OCI-LY3 (cell line): ENCODE measurements around the gene NDUFS6.

Source experiments
- H2AFZ ChIP-seq: fragments of 200-600, 300-600 bp; shearing (Covaris generic); 2 replicates; pipeline ENCODE4 v1.6.0; 2014; ENCODE audit warnings: antibody characterized with exemption, low read depth, low read length
- H3K27ac ChIP-seq: fragments of 200-600, 300-600 bp; sonication (generic); 2 replicates; pipeline ENCODE4 v1.5.1; 2014; ENCODE audit warnings: mild to moderate bottlenecking, low read length, moderate library complexity, mixed read lengths
- H3K27me3 ChIP-seq: fragments of 200-600, 300-600 bp; sonication (generic); 2 replicates; pipeline ENCODE4 v1.6.1; 2014; ENCODE audit warnings: low read depth, low read length, mixed read lengths
- H3K36me3 ChIP-seq: fragments of 200-600, 300-600 bp; sonication (generic); replicated peaks from 2 replicates; pipeline ENCODE3; 2014; ENCODE audit warnings: low read depth, low read length, mixed read lengths
- H3K4me1 ChIP-seq: fragments of 300-600, 200-600 bp; sonication (generic); 2 replicates; pipeline ENCODE4 v1.6.1; 2014; ENCODE audit warnings: low read length, mixed read lengths
- H3K4me2 ChIP-seq: fragments of 200-600, 300-600 bp; sonication (generic); 2 replicates; pipeline ENCODE4 v1.6.1; 2014; ENCODE audit warnings: low read length, mixed read lengths
- H3K4me3 ChIP-seq: fragments of 300-600, 200-600 bp; sonication (generic); 2 replicates; pipeline ENCODE4 v1.5.1; 2014; ENCODE audit warnings: antibody characterized with exemption, mild to moderate bottlenecking, low read length, moderate library complexity
- H3K79me2 ChIP-seq: fragments of 300-600, 200-600 bp; shearing (Covaris generic); 2 replicates; pipeline ENCODE4 v1.6.1; 2014; ENCODE audit warnings: mild to moderate bottlenecking, low read length, mixed read lengths
- H3K9ac ChIP-seq: fragments of 300-600, 200-600 bp; shearing (Covaris generic); 2 replicates; pipeline ENCODE4 v1.6.0; 2014; ENCODE audit warnings: mild to moderate bottlenecking, low read length, moderate library complexity
- H3K9me3 ChIP-seq: fragments of 200-600, 300-600 bp; shearing (Covaris generic); 2 replicates; pipeline ENCODE4 v1.6.1; 2014; ENCODE audit warnings: low read length, mixed read lengths; ENCODE audit not compliant: insufficient read depth
- H4K20me1 ChIP-seq: fragments of 200-600, 300-600 bp; sonication (generic); 2 replicates; pipeline ENCODE4 v1.6.1; 2016; ENCODE audit warnings: low read length, mixed read lengths; ENCODE audit not compliant: insufficient read depth
- CTCF ChIP-seq: fragments of 200-600, 300-600 bp; sonication (generic); IDR thresholded peaks from 2 replicates; pipeline ENCODE4 v1.5.1; 2014; ENCODE audit warnings: antibody characterized with exemption, low read length, low read depth
- EZH2phosphoT487 ChIP-seq: fragments of 200-600 bp; shearing (Covaris generic); IDR thresholded peaks from 2 replicates; pipeline ENCODE4 v1.6.1; 2018; ENCODE audit warnings: antibody characterized with exemption, mixed run types, low read depth

Gene NDUFS6

GRCh38 chr5:1801967-1802295 lies 724 bp downstream of the NDUFS6 start:
- H3K36me3 ChIP-seq: peaks cover 17% of the 10 kb centered on the region
- peaks cover 83% of the 10 kb centered on the region for H3K79me2 ChIP-seq
- H3K4me3 ChIP-seq: peak overlapping the region; percentile 97
- no peaks in the 10 kb centered on the region for H4K20me1 ChIP-seq
- H3K9ac ChIP-seq: peak overlapping the region; percentile 86
- H3K4me1 ChIP-seq: peaks cover 7% of the 10 kb centered on the region; the same call in 1 of the 2 replicates
- no peaks in the 10 kb centered on the region for H3K27me3 ChIP-seq
- TF ChIP-seq CTCF (no peak), EZH2phosphoT487 (no peak)
- peak overlapping the region; percentile 92 for H3K4me2 ChIP-seq
- H3K9me3 ChIP-seq: no peaks in the 10 kb centered on the region
- 0 out of 2 replicates have a peak overlapping the region, but pooled peaks have one; percentile 74 for H3K27ac ChIP-seq
- no peak overlapping the region for H2AFZ ChIP-seq

GRCh38 chr5:1803192-1803591 lies 2.0 kb downstream of the NDUFS6 start:
- no peak overlapping the region for H2AFZ ChIP-seq
- no peaks in the 10 kb centered on the region for H3K27me3 ChIP-seq
- no peaks in the 10 kb centered on the region for H3K9me3 ChIP-seq
- H3K4me2 ChIP-seq: no peak overlapping the region
- peaks cover 89% of the 10 kb centered on the region for H3K79me2 ChIP-seq
- TF ChIP-seq EZH2phosphoT487 (no peak), CTCF (no peak)
- no peak overlapping the region for H3K4me3 ChIP-seq
- H4K20me1 ChIP-seq: no peaks in the 10 kb centered on the region
- no peak overlapping the region for H3K27ac ChIP-seq
- peaks cover 7% of the 10 kb centered on the region; the same call in 1 of the 2 replicates for H3K4me1 ChIP-seq
- H3K36me3 ChIP-seq: peaks cover 15% of the 10 kb centered on the region
- H3K9ac ChIP-seq: no peak overlapping the region

- H3K27me3 ChIP-seq: no peaks in the 10 kb centered on the region
- H3K9ac ChIP-seq: no peak overlapping the region
- no peak for TF ChIP-seq EZH2phosphoT487
- TF ChIP-seq CTCF: no peak
- H3K4me1 ChIP-seq: 0 out of 2 replicates have a peak, but pooled peaks cover 3% of the 10 kb centered on the region
- peaks cover 14% of the 10 kb centered on the region for H3K36me3 ChIP-seq
- no peak overlapping the region for H3K27ac ChIP-seq
- H2AFZ ChIP-seq: no peak overlapping the region
- H3K4me2 ChIP-seq: no peak overlapping the region
- H3K4me3 ChIP-seq: no peak overlapping the region
- H4K20me1 ChIP-seq: no peaks in the 10 kb centered on the region
- peaks cover 88% of the 10 kb centered on the region for H3K79me2 ChIP-seq
- H3K9me3 ChIP-seq: no peaks in the 10 kb centered on the region
Observed at GRCh38 chr5:1804001-1804690, 2.9 kb downstream of the NDUFS6 start.

DNA sequence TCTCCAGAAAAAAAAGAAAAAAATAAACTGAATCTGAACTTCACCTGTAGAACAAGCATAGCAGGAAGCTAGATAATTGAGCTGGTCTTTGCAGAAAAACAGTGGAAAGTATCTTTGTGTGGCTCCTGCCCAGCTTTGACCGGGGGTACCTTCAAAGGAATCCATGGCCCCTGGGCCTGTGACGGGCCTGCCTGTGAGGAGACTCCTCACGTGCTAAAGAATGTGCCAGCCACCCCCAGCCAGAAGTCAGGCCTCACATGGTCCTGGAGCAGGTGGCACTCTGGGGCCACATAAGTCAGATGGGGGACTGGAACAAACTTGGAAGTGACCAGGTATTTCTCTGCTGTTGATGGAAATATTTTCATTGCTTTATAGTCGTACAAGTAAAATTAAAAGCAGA lies 4.1 kb downstream of the NDUFS6 start:
- no peak overlapping the region for H3K9ac ChIP-seq
- H3K27me3 ChIP-seq: no peaks in the 10 kb centered on the region
- no peak overlapping the region for H3K4me3 ChIP-seq
- H3K4me1 ChIP-seq: 0 out of 2 replicates have a peak, but pooled peaks cover 3% of the 10 kb centered on the region
- no peaks in the 10 kb centered on the region for H3K9me3 ChIP-seq
- H3K4me2 ChIP-seq: no peak overlapping the region
- H3K79me2 ChIP-seq: peaks cover 89% of the 10 kb centered on the region
- H3K27ac ChIP-seq: no peak overlapping the region
- no peak overlapping the region for H2AFZ ChIP-seq
- H4K20me1 ChIP-seq: no peaks in the 10 kb centered on the region
- TF ChIP-seq EZH2phosphoT487: no peak
- no peak for TF ChIP-seq CTCF
- H3K36me3 ChIP-seq: peaks cover 14% of the 10 kb centered on the region
